TTC549 (cell line): ENCODE measurements around the gene SDR39U1.

Experiments
- FAIRE-seq: peaks from 2 replicates; lab custom pipeline; 2012; peaks lifted over from hg19 to GRCh38; lab: Jason Lieb, UNC

SDR39U1 gene

DNA sequence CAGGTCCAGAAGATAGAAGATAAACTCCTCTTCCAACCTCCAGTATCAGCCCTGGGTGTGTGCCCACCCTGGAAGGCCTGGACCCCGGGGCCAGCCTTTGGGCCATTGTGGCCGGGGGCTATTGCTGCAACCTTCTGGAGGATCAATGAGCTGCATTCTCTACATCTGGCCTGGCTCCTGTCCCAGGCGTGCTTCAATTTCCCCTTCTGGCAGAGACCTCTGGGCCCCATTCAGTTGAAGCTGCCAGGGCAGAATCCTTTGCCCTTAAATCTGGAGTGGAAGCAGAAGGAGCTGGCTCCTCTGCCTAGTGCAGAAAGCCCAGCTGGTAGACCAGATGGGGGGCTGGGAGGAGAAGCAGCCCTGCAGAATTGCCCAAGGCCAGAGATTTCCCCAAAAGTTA, 33.8 kb downstream of the SDR39U1 start:
- no peak for FAIRE-seq

- FAIRE-seq: no peak
Observed at GRCh38 chr14:24407608-24408325, 34.8 kb downstream of the SDR39U1 start.

DNA sequence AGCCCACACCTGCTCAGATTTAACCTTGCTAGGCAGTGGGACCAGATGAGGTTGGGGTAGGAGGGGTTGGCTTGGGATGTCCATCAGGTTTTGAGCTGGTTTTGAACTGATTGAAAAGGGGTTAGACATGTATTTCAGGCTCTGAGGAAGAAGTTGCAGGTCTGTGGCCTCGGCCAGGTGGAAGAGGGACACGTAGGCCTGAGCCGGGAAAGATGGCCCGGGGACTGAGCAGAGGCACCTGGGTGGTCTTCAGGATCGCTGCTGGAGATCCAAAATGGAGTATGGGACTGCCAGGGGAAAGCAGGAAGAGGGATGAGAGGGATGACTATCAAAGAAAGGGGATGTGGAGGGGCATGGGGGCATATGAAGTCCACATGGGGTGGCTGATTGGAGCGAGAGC, 36.2 kb downstream of the SDR39U1 start:
- no peak for FAIRE-seq

GRCh38 chr14:24404814-24405213, 37.8 kb downstream of the SDR39U1 start:
- no peak for FAIRE-seq

GRCh38 chr14:24403294-24403998, 39.1 kb downstream of the SDR39U1 start:
- FAIRE-seq: no peak

DNA sequence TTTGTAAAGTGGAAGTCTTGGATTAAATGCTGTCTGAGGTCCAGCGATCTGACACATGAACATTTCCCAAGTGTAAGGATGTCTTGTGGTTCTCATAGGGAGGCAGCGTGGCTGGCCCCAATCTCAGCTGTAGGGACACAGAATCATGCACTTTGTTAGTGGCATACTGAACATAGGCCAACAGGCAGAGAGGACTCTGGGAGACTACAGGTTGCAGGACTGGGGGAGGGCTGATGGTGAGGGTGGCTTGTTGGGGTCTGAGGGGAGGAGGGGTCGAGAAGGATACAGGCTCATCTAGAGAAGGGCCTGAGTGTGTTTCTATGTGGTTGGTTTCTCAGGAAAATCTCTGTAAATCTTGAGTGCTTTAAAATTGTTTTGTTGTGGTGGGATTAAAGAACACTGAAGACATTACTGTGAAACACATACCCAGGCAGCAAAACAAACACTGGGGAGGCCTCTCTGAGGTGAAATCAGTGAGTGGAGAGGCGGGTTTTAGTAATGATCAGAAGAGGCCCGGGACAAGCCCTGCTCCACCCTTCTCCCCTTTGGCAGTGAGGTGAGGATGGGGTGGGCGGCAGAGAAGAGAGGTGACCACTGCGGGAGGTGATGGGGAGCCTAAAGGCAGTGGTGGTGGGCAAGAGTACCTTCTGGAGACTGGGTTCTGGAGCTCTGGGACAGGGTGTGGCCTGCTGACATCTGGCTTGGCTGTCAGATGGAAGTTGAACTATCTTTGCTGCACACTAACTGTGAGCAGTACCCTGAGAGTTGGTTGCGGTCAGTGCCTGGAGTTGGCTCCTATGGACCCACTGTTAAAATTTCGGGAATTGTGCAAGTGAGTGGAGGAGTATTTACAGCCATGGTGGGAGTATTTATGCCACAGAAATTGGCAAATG, 40.5 kb downstream of the SDR39U1 start:
- no peak for FAIRE-seq

GRCh38 chr14:24399999-24400718, 42.4 kb downstream of the SDR39U1 start:
- no peak for FAIRE-seq

GRCh38 chr14:24399447-24399822, 43.1 kb downstream of the SDR39U1 start:
- FAIRE-seq: no peak

DNA sequence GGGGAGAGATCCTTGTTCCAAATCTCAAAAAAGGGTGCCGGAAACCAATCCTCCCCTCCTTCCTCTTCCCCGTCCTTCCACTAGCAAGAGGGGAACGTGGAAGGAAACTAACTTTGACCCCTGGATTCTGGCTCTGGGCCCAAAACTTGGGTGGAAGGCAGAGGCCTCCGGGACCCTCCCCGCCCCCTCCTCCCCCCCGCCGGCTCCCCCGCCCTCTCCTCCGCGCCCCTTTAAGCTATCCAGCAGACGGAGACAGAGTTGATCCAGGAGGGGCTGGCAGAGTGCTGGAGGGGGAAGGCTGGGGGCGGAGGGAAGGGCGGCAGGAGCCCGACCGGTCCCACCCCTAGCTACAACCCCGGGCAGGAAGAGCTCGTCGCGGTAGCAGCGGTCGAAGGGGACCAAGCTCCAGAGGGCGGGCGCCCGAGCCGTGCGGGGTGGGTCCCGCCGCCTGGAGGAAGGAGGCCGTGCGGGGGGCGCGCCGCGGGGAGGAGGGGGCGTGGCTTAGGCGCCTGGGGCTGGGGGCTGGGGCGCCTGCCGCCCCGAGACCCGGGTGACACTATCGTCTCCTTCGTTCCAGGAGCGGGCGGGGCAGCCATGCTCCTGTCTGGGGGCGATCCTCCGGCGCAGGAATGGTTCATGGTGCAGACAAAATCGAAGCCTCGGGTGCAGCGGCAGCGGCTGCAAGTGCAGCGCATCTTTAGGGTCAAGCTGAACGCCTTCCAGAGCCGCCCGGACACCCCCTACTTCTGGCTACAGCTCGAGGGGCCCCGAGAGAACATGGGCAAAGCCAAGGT, 43.7 kb downstream of the SDR39U1 start, which contains the start of gene NYNRIN:
NYNRIN (plus strand) TSS at position 351 of the 794 bp plus-strand sequence; CDS start at position 595, 244 bp downstream.
- no peak for FAIRE-seq

DNA sequence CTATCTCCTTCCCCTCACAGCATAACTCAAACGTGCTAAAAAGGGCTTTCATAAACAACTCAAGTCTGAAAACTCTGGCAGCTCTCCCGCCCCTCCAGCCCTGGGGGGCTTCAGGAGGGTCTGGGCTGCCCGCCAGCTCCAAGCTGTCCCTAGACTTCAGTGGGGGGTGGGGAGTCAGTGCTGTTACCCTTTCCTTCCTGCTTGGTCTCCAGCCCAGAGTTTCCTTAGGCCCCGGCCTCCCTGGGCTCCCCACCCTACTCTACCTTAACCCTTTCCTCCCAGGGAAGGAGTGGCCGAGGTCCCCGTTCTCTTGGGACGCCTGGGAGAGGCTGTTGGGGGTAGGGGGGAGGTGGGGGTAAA, 44.3 kb downstream of the SDR39U1 start:
- no peak for FAIRE-seq

DNA sequence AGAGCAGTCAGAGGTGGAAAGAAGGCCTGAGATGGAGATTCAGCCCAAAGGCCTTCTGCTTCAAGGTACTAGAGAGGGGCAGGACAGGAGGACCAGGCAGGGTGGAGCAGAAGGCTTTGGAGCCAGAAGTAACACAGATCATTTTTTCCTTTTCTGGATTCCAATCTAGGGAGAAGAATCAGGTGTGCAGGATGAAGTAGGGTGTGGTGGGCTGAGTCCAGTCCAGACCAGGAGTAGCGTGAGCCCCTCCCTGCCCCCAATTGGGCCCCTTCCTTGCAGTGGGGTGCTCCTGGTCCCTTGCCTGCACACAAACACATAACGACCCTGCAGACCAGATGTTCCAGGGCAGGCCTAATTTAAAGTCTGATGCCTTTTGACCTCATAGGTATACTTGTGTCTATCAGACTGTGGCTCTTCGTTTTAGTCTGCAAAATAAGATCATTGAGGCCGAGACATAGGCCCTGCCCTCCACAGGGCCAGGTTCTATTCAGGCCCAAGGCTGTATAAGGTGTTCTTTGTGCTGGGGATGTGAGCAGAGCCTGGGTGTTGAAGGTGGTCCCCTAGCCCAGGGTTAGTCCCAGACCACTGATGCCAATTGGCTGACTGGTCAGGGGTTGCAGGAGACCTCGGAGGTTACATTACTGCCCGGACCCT, 44.8 kb downstream of the SDR39U1 start:
- no peak for FAIRE-seq

GRCh38 chr14:24395609-24396582, 46.7 kb downstream of the SDR39U1 start:
- no peak for FAIRE-seq

DNA sequence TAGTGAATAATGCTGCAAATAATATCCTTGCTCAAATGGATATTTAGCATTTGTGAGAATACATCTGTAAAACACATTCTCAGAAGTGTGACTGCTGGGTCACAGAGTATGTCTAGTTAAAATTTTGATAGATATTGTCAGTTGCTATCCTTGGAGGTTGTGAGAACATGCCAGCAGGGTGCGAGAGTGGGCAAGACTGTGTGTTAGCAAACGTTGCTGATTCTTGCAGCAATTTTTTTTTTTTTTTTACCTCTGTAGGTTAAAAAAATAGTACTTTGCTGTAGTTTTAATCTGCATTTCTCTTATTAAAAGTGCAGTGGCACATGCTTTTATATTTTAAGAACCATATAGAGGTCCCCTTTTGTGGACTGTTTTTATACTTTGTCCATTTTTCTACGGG, 48.3 kb downstream of the SDR39U1 start:
- FAIRE-seq: no peak

DNA sequence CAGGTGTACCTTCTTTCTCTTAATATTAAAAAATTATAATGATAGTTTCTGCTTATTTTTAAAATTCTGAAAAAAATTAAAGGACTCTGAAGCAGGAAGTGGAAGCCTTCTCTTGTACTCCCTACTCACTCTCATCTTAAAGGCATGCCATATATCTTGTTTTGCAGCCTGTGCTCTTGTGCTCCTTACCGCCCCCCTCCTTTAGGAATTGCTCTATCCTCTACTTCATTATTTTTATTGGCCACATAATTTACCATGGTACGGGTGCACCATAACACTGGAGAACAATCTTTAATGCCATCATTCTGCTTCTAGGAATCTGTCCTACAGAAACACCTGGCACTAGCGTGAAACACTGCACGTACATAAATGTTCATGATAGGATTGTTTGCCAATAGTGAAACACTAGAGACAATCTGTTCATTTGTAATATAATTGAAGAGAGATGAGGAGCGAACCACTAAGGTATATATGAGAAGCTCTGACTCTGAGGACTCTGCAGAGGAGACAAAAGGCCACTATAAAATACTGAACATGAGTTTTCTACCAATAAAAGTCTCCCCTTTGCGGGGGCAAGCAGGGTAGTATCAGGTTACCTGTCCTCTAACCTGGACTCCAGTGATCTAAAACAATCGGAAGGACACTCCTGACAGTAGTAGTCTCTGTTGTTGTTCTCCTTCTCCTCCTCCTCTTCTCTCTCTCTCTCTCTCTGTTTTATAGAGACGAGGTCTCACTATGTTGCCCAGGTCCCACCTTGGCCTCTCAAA, 50.1 kb downstream of the SDR39U1 start:
- no peak for FAIRE-seq

GRCh38 chr14:24390701-24391468, 51.7 kb downstream of the SDR39U1 start:
- no peak for FAIRE-seq
